Stimulated activated CD4-positive, alpha-beta T cell treated with anti-CD3 and anti-CD28 coated beads, TNF-alpha, amount 100 ng/mL, for 1 hour (primary cell): ENCODE results near the gene CDCA7.
A peak's percentile ranks its signal among the peaks of the same experiment; 100 is the strongest.
"Not testable (repeated sequence)": the region's sequence is repeated elsewhere in the genome, so short reads cannot be mapped to it uniquely, and the experiment has no call there.

Experiments used
- DNase-seq, 3 donors: peaks; one replicate each; pipeline ENCODE4 v3.0.0-alpha.2; 2020; ENCODE audit warnings: low read depth in 3 of 3, low spot score in 1 of 3

The CDCA7 gene

DNA sequence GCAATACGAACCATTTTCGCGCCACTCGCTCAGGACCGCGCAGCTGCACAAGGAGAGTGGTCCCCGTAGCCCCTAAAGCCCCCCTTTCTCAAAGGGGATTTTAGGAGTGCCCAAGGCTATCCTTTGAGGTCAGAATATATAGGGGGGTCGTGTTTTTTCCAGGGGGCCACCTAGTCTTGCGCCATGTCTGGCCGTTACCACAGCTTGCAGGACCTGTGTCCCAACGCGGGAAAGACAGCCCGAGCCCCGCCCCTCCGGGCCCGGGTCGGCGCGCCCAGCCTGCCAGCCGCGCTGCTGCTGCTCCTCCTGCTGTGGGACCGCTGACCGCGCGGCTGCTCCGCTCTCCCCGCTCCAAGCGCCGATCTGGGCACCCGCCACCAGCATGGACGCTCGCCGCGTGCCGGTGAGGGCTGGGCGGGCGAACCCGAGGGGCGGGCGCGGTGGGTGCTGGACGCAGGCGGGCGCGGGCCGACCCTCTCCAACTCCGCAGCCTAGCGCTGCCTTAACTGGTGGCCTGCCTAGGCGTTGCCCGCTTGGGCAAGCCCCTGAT is at the start of gene CDCA7:
TSS of gene CDCA7 (plus strand) at position 291 of the 550 bp plus-strand sequence. CDS start at position 383, 92 bp downstream.
- DNase-seq = peak in 2 of 3 donors; percentile 6 to 38

DNA sequence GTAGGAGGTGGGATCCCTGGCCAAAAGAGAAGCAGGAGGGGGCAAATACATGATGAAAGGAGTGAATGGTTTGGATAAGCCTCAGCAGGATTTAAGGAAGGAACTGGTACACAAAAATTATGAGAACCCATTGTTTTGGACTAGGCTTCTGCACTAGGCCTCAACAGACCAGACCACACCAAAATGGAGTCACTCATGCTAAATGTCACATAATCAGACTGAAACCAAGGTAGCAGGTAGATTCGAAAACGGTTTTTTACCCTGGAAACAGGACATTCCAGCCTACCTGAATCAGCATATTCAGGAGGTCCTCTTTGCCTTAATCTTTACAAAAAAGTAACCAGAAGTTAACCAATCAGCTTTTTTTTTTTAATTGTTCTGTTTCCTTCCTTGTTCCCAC is 49.4 kb upstream of the CDCA7 start:
- no peak for DNase-seq

DNA sequence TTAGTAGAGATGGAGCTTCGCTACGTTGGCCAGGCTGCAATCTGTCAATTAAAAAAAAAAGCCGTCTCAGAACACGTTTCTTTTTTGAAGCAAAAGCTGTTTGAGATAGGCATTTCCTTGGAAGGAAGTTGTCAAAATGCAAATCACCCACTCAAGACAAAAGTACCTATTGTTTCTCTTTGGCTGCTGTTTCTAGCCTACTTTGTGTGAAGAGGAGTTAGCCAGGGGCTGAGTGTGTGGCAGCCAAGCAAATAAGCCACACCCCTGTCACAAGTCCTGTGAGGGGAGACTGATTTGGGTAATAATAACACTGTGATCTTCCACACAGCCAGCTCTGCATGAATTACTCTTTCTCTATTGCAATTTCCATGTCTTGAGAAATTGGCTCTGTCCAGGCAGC is 47.4 kb upstream of the CDCA7 start:
- no peak for DNase-seq

DNA sequence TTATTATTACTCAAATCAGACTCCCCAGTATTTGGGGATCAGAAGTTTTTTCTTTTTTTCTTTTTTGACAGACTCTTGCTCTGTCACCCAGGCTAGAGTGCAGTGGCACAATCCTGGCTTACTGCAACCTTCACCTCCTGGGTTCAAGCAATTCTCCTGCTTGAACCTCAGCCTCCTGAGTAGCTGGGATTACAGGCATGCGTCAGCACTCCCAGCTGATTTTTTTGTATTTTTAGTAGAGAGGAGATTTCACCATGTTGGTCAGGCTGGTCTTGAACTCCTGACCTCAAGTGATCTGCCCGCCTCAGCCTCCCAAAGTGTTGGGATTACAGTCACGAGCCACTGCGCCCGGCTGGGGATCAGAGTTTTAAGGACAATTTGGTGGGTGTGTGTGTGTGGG is 45.3 kb upstream of the CDCA7 start:
- DNase-seq = not testable (repeated sequence)

DNA sequence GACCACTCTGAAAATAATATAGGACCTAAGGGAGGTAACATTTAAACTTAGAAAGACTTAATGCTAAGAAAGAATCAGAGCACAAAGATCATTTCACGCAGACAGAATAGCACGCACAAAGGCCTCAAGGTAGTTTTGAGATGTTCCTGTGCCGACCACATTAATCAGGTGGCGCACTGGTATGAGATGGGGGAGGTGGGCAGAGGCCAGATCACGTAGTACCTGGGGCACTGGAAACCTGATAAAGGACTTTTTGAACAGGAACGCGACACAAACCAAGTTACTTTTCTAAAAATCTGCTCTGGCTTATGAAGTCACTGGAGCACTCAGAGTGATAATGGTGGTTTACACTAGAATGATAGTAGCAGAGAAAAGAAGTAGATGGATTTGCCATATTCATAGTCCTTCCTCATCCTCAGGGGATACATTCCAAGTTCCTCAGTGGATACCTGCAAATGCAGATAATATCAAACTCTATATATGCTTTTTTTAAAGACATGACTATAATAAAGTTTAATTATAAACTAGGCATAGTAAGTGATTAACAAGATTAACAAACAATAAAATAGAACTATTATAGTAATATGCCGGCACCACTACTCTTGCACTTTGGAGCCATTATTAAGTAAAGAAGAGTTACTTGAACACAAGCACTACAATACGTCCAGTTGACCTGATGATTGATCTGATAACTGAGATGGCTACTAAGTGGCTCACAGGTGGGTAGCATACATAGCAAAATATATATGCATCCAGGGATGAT is 42.6 kb upstream of the CDCA7 start:
- DNase-seq = no peak

DNA sequence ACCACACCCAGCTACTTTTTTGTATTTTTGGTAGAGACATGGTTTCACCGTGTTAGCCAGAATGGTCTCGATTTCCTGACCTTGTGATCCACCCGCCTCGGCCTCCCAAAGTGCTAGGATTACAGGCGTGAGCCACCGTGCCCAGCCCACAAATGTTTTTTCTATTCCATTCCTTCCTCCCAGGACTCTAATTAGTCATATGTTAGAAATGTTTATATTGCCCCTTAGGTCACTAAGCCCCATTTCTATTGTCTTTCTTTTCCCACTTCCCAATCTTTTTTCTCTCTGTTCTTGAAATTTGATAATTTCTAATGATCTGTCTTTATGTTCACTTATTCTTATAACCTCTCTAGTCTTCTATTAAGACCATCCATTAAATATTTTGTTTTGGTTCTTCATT is 31.3 kb upstream of the CDCA7 start:
- DNase-seq = no peak

DNA sequence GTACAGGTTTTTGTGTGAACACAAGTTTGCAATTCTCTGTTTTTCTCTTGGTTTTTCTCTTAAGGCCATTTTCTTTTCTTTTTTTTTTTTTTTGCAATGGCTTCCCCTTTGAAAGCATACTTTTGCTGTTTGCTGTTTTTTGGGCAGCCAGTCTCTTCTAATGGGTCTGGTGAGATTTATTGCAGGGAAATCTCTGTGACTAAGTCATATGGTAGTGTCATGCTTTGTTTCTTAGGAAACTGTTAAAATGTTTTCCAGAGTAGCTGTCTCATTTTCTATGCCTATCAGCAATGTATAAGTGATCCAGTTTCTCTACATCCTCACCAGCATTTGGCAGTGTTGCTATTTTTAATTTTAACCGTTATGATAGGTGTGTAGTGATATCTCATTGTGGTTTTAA is 27.9 kb upstream of the CDCA7 start:
- DNase-seq = no peak

DNA sequence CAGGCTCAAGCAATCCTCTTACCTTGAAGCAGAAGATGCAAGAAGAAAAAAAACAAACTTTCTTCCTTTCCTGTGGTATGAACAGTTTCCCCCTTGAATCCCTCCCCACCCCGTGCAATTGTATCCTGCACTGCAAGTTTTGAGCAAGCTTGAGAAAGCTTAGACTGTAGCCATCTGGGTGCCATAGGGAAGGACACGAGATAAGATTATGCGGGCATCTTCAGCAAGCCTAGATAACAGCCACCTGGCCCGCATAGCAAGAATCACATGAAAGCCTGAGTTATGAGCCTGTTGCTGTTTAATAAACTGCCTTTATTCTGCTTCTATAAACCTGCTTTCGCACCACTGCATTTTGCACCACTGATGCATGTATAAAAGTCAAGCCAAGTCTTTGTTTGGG is 27.3 kb upstream of the CDCA7 start:
- DNase-seq = no peak

DNA sequence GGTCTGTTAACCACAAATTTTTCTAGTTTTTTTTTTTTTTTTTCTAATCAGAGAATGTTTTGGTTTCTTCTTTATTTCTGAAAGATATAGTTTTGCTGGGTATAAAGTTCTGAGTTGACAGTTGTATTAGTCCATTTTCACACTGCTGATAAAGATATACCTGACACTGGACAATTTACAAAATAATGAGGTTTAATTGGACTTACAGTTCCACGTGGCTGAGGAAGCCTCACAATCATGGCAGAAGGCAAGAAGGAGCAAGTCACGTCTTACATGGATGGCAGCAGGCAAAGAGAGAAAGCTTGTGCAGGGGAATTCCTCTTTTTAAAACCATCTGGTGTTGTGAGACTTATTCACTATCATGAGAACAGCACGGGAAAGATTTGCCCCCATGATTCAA is 21.7 kb upstream of the CDCA7 start:
- DNase-seq = not testable (repeated sequence)

DNA sequence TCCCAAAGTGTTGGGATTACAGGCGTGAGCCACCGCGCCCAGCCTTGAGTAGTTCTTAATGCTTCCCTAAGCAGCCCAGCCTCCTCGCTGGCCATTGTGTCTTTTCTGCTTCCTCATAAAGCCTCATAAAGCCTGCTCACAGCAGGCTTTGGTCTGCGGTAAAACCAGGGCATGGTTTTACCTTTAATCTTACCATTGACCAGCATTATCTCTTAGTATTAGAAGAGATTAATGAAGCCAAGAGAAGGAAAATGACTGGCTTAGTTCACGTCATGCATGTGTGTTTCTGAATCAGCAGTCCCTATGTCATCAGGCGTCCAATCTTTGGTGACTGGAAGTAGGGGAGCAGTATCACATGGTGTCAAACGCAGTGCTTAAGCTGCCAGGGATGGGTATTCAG is 14.9 kb upstream of the CDCA7 start:
- no peak for DNase-seq

DNA sequence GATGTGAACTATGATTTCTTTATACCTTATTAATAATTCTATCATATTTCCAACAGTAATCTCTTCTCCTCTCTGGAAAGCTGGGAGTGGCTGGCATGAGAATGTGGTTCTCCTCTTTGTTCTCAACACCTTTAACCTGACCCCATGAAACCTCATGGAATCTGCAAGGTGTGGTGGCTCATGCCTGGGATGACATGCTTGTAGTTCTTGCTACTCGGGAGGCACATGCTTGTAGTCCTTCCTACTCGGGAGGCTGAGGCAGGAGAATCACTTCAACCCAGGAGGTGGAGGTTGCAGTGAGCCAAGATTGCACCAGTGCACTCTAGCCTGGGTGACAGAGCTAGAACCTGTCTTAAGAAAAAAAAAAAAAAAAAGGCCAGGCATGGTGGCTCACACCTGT is 10.8 kb upstream of the CDCA7 start:
- DNase-seq = no peak

DNA sequence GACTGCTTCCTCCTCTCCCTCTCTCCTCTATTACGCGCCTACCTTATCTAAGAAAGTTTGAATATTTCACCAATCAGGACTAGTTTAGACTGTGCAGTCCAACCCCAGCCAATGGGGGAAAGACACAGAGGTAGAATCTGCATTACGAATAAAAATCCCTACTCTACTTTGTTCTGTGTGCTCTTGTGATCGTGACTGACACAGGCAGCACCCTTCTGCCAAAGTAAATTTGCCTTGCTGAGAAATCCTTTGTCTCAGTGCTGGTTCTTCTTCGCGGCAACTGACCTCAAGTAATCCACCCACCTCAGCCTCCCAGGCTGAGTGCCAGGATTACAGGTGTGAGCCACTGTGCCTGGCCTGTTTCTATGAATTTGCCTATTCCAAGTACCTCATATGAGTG is 8.6 kb upstream of the CDCA7 start:
- no peak for DNase-seq

DNA sequence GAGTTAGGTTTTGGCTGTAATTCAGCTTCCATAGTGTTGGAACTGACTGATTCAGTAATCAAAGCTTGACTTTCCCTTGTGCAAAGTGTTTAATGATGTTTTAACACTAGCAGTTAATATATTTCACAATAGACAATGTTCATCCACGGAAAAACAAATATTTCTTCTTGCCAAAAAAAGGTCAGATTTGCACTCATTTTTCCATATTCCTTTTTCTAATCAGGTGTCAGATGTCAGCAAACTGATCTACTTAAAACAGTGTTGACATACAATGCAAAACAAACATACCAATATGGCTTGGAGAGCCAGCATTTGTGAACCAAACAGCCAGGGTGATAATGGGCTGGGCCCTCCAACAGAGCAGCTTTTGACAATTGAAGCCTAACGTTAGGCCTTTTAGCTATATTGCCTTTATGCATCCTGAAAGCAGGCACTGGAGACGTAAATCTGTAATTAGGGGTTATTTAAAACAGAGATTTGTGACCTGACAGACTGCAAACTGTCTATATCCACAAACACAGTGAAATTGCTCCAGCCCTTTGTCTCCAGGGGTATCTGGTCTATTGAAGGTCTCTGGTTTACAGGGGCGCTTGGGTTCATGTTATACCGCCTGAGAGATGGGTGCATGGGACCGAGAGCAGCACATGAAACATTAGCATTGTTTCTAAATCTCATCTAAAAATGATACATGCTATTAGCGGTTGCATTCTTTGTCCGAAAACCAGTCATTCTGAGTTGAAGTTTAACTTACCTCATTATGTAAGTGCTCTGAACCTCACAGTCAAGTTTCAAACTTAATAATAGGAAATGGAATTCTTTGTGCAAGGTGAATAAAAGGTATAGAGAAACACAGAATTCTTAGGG is 7.1 kb upstream of the CDCA7 start:
- DNase-seq = no peak

DNA sequence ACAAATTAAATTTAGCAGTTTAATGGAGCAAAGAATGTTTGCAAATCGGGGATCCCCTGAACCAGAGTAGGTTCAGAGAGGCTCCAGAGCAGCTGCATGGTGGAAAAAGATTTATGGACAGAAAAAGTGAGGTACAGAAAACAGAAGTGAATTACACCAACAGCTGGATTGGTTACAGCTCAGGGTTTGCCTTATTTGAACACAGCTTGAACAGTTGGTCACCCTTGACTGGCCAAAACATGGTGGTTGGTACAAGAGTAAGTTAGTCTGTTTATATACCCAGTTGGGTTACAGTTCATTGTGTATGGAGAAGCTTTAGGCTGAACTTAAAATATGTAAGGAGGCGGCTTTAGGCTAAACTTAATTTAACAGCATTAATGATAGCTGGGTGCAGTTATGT is 5.4 kb upstream of the CDCA7 start:
- DNase-seq = no peak

DNA sequence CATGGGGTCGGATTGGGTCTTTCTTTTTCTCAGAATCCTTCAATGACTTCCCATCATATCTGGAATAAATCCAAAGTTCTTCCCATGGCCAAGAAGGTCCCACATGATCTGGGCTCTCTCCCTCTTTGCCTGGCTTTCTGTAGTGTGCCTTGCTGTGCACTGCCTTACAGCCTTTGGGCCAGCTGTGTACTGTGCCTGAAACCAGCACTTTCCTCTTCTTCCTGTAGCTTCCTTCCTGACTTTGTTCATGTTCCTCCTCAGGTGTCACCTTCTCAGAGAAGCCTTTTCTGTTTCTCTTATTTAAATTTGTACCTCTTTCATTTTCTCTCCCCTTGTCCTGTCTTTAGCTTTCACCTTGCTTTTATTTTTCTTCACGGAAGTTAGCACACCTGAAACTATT is 4.3 kb upstream of the CDCA7 start:
- no peak for DNase-seq

DNA sequence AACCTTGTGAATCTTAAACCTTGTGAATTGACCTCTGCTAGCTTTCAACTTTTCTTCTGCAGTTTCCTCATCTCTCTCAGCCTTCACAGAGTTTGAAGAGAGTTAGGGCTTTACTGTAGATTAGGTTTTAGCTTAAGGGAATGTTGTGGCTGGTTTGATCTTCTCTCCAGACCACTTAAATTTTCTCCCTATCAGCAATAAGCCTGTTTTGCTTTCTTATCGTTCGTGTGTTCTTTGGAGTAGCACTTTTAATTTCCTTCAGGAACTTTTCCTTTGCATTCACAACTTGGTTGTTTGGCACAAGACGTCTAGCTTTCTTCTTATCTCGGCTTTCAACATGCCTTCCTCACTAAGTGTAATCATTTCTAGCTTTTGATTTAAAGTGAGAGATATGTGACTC is 2.8 kb upstream of the CDCA7 start:
- DNase-seq = no peak

DNA sequence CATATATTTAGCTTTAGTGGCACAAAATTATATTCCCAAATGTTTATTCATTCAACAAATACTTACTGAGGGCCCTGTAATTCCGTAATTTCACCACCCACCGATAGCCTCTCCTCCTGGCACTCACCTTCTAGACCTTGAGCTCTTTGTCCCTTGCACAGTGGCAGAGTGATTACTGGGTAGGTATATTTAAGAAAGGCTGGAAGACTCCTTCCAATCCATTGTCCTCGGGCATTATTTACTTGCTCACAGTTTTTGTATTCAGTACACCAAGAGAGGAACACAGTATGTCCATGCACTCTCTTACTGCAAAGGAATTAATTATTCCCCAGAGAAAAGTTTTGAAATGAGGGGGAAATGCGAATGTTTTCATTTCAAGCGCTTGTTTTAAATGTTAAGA is 1.1 kb upstream of the CDCA7 start:
- no peak for DNase-seq

DNA sequence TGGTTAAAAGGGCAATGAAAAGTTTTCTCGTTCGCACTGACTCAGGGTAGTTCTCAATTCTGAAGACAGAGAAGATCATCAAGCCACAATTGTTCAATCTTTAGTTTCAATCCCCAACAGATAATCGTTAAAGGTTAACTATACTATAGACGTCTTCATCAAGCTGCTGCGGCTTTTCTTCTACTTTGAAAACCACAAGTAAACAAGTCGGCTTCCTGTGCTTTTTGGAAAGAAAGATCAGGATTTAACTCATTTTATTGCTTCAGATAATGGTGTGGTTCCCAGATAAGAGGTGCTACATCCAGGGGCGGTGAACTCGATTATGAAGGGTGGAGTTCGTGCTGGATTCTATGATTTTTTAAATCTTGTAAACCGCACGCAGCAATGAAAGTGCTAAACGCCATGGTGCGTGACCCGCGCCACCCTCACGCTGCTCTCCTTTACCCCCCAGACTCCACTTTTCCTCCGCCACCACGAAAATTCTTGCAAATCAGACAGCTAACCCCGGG is 545 bp upstream of the CDCA7 start:
- DNase-seq = no peak

DNA sequence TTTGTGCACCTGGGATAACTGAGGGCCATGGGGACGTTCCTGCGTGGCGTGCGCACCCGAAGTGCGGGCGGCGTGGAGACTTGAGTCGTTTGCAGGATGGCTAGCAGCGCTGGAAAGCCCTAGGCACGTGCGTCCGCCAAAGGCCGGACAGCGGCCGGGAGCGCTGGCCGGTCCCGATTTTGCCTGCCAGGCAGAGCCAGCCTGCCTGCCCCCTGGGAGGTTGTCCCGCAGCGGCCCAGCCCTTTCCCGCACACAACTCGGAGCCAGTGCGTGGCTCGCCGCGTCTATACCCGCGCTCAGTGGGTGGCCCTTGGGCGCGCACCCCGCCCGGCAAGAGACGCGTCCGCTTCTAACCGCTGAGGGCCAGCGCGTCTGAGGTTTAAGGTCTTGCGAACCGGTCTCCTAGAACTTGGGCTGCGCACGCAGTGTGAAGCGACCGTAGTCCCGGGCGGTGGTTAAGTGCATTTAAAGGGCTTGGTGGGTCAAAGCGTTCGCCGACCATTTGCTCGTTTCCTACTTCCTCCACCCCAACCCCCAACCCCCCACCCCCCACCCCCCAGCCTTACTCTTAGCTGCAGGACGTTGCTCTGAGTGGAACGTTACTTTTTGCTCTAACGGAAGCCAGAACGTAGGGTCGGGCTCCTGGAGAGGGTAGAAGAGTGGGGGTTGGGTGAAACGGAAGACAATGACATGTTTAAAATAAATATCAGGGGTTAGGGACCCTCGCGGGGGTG is 627 bp downstream of the CDCA7 start:
- peak in 1 of 3 donors; percentile 4 for DNase-seq

DNA sequence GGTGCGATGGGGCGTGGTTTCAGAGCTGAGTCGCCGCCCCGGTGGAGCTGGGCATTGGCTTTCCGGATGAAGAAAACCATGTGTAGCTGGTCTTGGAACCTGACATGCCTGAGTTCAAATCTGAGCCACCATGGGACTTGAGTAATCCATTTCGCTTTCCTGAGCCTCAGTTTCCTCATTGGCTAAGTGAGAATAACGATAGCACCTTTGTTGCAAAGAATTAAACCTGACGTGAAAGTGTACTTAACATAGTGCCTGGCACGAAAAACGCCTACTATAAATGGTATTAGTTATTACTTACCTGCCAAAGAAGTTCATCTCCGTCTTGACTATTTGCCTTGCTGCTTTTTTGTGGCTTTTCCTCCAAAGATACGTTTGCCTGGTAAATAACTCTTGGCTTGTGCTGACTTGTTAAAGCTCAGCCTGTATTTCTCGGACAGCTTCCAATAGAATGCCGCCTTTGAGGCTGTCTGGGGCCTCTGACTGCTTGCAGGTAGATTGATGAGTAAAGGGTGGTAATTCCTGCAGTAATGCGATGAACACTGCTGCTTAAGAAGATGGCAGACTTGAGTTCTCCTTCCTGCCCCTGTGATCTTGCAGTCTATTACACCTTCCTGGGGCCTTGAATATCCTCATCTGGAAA is 1.3 kb downstream of the CDCA7 start:
- no peak for DNase-seq

DNA sequence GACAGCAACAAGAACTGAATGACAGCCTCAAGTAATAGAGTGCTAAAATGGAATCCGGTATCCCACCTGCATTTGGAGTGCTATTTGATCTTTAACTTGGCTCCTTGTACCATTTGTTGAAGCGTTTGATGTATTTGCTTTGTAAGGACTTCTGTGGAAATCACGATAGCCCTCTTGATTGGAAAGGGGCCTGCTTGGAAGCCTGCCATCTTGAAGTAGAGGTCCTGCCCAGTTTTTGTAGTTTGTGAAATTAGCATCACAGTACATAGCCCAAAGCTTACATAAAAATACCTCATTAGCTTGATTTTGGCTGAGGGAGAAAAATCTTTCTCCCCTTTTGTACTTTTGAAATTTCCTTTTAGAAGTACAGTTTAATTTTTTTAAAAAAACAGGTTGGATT is 2.7 kb downstream of the CDCA7 start:
- no peak for DNase-seq
